ENCODE results near the gene DAGLA.

DNA sequence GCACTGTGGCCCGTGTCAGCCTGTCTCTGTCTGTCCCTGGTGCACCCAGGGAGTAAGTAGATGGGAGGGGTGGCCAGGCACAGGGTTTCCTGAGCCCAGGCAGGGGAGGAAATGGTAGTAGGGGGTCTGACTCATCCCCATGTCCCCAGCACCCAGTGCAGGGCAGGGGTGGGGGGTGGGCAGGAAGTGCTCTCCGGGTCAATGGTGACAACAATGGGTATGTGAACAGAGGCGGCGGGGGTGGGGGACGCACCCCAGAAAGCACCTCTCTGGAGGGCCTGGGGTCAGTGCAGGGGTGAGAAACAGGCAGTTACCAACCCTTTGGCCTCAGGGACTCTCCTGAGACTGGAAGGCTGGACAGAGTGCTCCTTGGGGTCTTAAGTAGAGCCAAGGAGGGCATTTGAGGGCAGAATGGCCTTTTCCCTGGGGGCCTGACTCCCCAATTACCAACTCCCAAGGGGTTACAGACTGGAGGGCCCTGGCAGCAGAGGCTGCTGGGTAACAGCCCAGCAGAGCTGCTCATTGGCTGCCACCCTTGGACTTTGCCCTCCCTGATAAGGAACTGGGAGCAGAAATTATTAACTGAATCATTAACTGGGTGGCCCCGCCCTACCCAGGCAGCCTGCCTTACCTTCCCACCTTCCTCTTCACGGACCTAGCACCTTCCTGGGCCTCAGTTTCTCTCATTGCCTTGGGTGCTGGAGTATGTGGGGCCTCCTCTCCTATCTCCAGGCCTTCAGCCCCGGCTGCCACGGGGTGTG is 76.4 kb downstream of the DAGLA start:
- TF ChIP-seq, protein P1, sequence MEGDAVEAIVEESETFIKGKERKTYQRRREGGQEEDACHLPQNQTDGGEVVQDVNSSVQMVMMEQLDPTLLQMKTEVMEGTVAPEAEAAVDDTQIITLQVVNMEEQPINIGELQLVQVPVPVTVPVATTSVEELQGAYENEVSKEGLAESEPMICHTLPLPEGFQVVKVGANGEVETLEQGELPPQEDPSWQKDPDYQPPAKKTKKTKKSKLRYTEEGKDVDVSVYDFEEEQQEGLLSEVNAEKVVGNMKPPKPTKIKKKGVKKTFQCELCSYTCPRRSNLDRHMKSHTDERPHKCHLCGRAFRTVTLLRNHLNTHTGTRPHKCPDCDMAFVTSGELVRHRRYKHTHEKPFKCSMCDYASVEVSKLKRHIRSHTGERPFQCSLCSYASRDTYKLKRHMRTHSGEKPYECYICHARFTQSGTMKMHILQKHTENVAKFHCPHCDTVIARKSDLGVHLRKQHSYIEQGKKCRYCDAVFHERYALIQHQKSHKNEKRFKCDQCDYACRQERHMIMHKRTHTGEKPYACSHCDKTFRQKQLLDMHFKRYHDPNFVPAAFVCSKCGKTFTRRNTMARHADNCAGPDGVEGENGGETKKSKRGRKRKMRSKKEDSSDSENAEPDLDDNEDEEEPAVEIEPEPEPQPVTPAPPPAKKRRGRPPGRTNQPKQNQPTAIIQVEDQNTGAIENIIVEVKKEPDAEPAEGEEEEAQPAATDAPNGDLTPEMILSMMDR (IDR thresholded peaks at IDR 0.05) = no peak
- peak in 1 of 2 donors; percentile 10 for TF ChIP-seq POLR2A (IDR thresholded peaks at IDR 0.05)
